Prostate gland (tissue), 2 donors: ENCODE measurements around the gene PRR15L. TPM values are rescaled to one million over a fixed set of nuclear protein-coding genes. Genes with fewer than 3 reads are reported as not detected.

Experiments used
- DNase-seq: peaks from one replicate; pipeline ENCODE4 v3.0.0-alpha.2; 2019; ENCODE audit warnings: low spot score
- H3K27ac ChIP-seq, 2 donors: fragments of 200-600 bp; sonication (generic); 2 replicates each; pipeline ENCODE4 v1.5.1; 2017 to 2019
- H3K27me3 ChIP-seq: fragments of 200-600 bp; sonication (generic); replicated peaks from 2 replicates; pipeline ENCODE4 v1.5.1; 2019; ENCODE audit not compliant: insufficient read depth
- H3K36me3 ChIP-seq, 2 donors: fragments of 200-600 bp; sonication (generic); 1 replicate in 1 of 2; 2 replicates in 1 of 2; pipeline versions ENCODE4 v1.5.1 to v1.8.1; 2017 to 2019
- H3K4me1 ChIP-seq: fragments of 200-600 bp; sonication (generic); replicated peaks from 2 replicates; pipeline ENCODE4 v1.5.1; 2019
- H3K4me3 ChIP-seq, 2 donors: fragments of 200-600 bp; sonication (generic); 2 replicates each; pipeline ENCODE4 v1.5.1; 2017 to 2019
- H3K9me3 ChIP-seq: fragments of 200-600 bp; sonication (generic); 2 replicates; pipeline ENCODE4 v1.5.1; 2017
- CTCF ChIP-seq, 4 experiments: fragments of 200-600 bp in 2 of 4; fragments of 450-650 bp in 2 of 4; sonication (generic) in 2 of 4; IDR thresholded peaks; 1 replicate in 3 of 4; 2 replicates in 1 of 4; pipeline ENCODE4 v1.5.1; 2016 to 2019; ENCODE audit warnings: antibody characterized with exemption in 4 of 4, mild to moderate bottlenecking in 2 of 4, moderate library complexity in 2 of 4
- POLR2A ChIP-seq: fragments of 450-650 bp; IDR thresholded peaks from one replicate; pipeline ENCODE4 v1.6.1; 2016; ENCODE audit warnings: antibody characterized with exemption, mild to moderate bottlenecking
- POLR2AphosphoS5 ChIP-seq: sonication (generic); formaldehyde crosslinking; IDR thresholded peaks from one replicate; pipeline ENCODE4 v1.6.1; 2017; ENCODE audit warnings: antibody characterized with exemption
- WGBS: methylation state at CpG from one replicate; pipeline ENCODE4 v1.1.5; 2018; 5-methylcytosine and 5-hydroxymethylcytosine counted together
- intact Hi-C: fragments of 100-400 bp; cut with DNase I; formaldehyde crosslinking; loops from one replicate; pipeline ENCODE4 v1.14.2; 2022
- total RNA-seq, 2 donors: library from RNA; depleted of rRNA; stranded (reverse); fragments of >200 nt; gene quantifications; one replicate each; pipeline ENCODE4 v1.1.0, GENCODE V29; 2016

PRR15L gene, protein sequence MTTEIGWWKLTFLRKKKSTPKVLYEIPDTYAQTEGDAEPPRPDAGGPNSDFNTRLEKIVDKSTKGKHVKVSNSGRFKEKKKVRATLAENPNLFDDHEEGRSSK
- total RNA-seq, result 10 to 100 TPM; 19.9 to 59.7 TPM

GRCh38 chr17:47957591-47958490 lies at the start of gene PRR15L:
TSS of gene PRR15L (minus strand) at chr17:47957883. CDS start at chr17:47953234, 4,649 bp downstream.
- 31% methylated on average over 16 of the region's 16 CpGs for WGBS
- H3K36me3 ChIP-seq, result no peaks in the 10 kb centered on the region
- DNase-seq, result peak; percentile 77
- H3K27ac ChIP-seq, result peak within 1 kb of the TSS; percentile 77 to 84
- H3K4me3 ChIP-seq, result peak within 1 kb of the TSS; percentile 41 to 43
- no peaks in the 10 kb centered on the region for H3K9me3 ChIP-seq
- no peak for TF ChIP-seq CTCF (IDR thresholded peaks at IDR 0.05)
- TF ChIP-seq POLR2AphosphoS5, result peak; percentile 32
- TF ChIP-seq POLR2A, result peak; percentile 64
- no peaks in the 10 kb centered on the region for H3K4me1 ChIP-seq
- intact Hi-C loops, result no loop called here
- no peaks in the 10 kb centered on the region for H3K27me3 ChIP-seq

DNA sequence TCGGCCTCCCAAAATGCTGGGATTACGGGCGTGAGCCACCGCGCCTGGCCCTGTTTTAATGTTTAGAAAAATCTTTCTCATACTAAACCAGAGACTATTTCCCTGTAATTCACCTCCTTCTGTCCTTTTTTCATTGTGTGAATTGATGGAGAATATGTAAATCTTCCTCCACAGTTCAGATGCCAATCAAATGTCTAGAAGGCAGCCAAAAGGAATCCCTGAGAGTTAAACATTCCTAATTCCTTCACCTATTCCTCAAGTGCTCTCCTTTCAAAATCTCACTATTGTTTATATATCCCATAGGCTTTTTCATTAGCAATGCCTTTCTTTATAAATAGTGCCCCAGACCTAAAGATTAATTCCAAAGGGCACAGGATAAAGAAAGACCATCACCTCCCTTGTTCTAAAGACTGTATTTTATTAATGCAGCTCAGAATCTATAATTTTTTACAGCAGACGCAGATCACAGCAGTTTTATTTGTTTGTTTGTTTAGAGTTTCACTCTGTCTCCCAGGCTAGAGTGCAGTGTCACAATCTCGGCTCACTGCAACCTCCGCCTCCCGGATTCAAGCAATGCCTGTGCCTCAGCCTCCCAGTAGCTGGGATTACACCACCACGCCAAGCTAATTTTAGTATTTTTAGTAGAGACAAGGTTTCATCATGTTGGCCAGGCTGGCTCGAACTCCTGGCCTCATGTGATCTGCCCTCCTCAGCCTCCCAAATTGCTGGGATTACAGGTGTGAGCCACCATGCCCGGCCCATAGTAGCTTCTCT lies 49.4 kb upstream of the PRR15L start:
- Histone ChIP-seq H3K9me3 (no peaks in the 10 kb centered on the region), H3K4me3 (no peak overlapping the region), H3K27ac (no peak overlapping the region), H3K36me3 (no peaks in the 10 kb centered on the region), H3K27me3 (no peaks in the 10 kb centered on the region), H3K4me1 (peaks cover 5% of the 10 kb centered on the region)
- no peak for DNase-seq
- WGBS, result 88% methylated on average over 12 of the region's 12 CpGs
- intact Hi-C loops, result no loop called here
- TF ChIP-seq POLR2AphosphoS5 (no peak), CTCF (IDR thresholded peaks at IDR 0.05) (no peak), POLR2A (no peak)

DNA sequence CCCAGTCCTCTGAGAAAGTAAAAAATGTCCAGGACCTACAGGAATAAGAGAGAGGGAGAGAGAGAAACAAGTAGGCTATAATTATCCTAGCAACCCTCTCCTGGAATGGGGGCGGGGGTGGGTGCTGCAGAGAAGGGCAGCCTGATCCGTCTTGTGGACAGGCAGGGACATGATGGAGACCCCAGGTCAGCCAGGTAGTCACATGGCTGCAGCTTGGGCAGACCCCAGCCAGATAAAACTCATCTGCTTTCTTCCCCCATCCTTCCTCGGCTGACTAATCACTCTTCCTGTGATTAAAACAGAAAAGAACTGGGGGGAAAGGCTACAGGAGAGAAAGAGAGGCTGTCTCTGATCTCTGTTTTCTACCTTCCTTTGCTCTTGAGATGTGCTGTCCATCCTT lies 47.3 kb upstream of the PRR15L start:
- 61% methylated on average over 3 of the region's 3 CpGs for WGBS
- H3K9me3 ChIP-seq, result no peaks in the 10 kb centered on the region
- H3K4me3 ChIP-seq, result no peak overlapping the region
- DNase-seq, result no peak
- H3K27ac ChIP-seq, result no peak overlapping the region
- no peak for TF ChIP-seq POLR2A
- no peak for TF ChIP-seq POLR2AphosphoS5
- TF ChIP-seq CTCF (IDR thresholded peaks at IDR 0.05), result no peak
- intact Hi-C loops, result no loop called here
- no peaks in the 10 kb centered on the region for H3K27me3 ChIP-seq
- no peaks in the 10 kb centered on the region for H3K36me3 ChIP-seq
- no peaks in the 10 kb centered on the region for H3K4me1 ChIP-seq

- no peaks in the 10 kb centered on the region for H3K27me3 ChIP-seq
- 73% methylated on average over 15 of the region's 17 CpGs for WGBS
- H3K27ac ChIP-seq, result no peak overlapping the region
- no peak for DNase-seq
- H3K4me1 ChIP-seq, result no peaks in the 10 kb centered on the region
- H3K9me3 ChIP-seq, result no peaks in the 10 kb centered on the region
- no peak overlapping the region for H3K4me3 ChIP-seq
- no peak for TF ChIP-seq CTCF (IDR thresholded peaks at IDR 0.05)
- no peak for TF ChIP-seq POLR2AphosphoS5
- no peak for TF ChIP-seq POLR2A
- intact Hi-C loops, result no loop called here
- no peaks in the 10 kb centered on the region for H3K36me3 ChIP-seq
Observed at GRCh38 chr17:48003417-48004151, 45.9 kb upstream of the PRR15L start.
